HL-60/S4 (cell line): ENCODE data around the gene TIMP2.

Experiments
- in situ Hi-C: fragments of 300-500 bp; cut with MboI; formaldehyde crosslinking; loops from 2 replicates; pipeline ENCODE4 v1.14.3; 2022; ENCODE audit warnings: low sequenced_read_pairs

The TIMP2 gene

GRCh38 chr17:78819806-78820792 is 105.1 kb downstream of the TIMP2 start:
- in situ Hi-C loops = no loop called here

GRCh38 chr17:78819402-78819801 is 105.8 kb downstream of the TIMP2 start:
- in situ Hi-C loops = no loop called here

GRCh38 chr17:78818932-78819331 is 106.3 kb downstream of the TIMP2 start:
- in situ Hi-C loops = no loop called here

GRCh38 chr17:78818152-78818846 is 106.9 kb downstream of the TIMP2 start:
- in situ Hi-C loops = no loop called here

GRCh38 chr17:78817123-78817522 is 108.1 kb downstream of the TIMP2 start:
- in situ Hi-C loops = no loop called here

GRCh38 chr17:78815696-78816095 is 109.5 kb downstream of the TIMP2 start:
- in situ Hi-C loops = no loop called here

- in situ Hi-C loops = no loop called here
These were observed 112.3 kb downstream of the TIMP2 start for GRCh38 chr17:78812855-78813254.

- in situ Hi-C loops = no loop called here
These were observed 117.0 kb downstream of the TIMP2 start for GRCh38 chr17:78808163-78808562.

- in situ Hi-C loops = no loop called here
These were observed 118.7 kb downstream of the TIMP2 start for GRCh38 chr17:78806451-78806850.

- in situ Hi-C loops = no loop called here
These were observed 119.9 kb downstream of the TIMP2 start for GRCh38 chr17:78805301-78805700.

- in situ Hi-C loops = no loop called here
These were observed 120.4 kb downstream of the TIMP2 start for GRCh38 chr17:78804777-78805176.

GRCh38 chr17:78803186-78803845 is 121.9 kb downstream of the TIMP2 start:
- in situ Hi-C loops = no loop called here
